Fibroblast of lung (primary cell): ENCODE data around the gene MFAP2.

ENCODE experiments used
- EZH2 ChIP-seq: IDR thresholded peaks from 2 replicates; pipeline ENCODE4 v1.5.1; 2012; ENCODE audit warnings: low read length, control low read depth, mild to moderate bottlenecking; ENCODE audit errors: missing control alignments
- TF ChIP-seq, protein P1 (sequence below), 2 donors: IDR thresholded peaks in 1 of 2; conservative IDR thresholded peaks in 1 of 2; 1 replicate in 1 of 2; 2 replicates in 1 of 2; pipeline ENCODE4 v1.5.1; 2011 to 2012; ENCODE audit warnings: low read length in 2 of 2, control low read depth in 1 of 2, inconsistent platforms in 1 of 2, low read depth in 1 of 2, mild to moderate bottlenecking in 1 of 2

DNA sequence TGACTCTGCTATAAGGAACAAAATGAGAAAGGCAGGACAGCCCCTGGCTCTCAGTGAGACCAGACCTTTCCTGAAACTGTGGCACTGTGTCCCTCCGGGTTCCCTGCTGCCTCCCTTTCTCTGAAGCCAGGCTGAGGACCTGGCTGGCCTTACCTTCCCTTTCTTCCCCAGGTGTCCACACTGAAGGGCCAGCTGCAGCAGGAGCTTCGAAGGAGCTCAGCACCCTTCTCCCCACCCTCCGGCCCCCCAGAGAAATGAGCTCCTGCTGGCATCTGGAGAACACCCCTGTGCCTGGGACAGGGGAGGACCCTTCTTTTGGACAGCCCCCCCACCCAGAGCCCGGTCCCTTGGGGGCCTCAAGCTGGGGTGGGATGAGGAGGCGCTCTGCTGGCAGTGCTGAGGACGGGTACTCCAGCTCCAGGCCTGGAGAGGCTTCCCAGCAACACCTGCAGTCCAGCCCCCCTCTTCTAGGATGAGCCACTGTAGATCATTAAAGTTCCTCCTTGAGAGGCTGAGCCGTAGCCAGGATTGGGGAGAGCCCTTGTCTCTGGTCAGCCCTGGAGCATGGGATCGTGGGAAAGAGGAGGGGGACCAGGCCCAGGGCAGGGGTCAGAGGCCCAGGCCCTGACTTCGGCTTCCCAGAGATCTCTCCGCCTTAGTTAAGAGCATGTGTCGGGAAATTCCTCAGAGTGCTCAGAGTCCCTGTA lies 8.1 kb downstream of the MFAP2 start:
- TF ChIP-seq, protein P1, sequence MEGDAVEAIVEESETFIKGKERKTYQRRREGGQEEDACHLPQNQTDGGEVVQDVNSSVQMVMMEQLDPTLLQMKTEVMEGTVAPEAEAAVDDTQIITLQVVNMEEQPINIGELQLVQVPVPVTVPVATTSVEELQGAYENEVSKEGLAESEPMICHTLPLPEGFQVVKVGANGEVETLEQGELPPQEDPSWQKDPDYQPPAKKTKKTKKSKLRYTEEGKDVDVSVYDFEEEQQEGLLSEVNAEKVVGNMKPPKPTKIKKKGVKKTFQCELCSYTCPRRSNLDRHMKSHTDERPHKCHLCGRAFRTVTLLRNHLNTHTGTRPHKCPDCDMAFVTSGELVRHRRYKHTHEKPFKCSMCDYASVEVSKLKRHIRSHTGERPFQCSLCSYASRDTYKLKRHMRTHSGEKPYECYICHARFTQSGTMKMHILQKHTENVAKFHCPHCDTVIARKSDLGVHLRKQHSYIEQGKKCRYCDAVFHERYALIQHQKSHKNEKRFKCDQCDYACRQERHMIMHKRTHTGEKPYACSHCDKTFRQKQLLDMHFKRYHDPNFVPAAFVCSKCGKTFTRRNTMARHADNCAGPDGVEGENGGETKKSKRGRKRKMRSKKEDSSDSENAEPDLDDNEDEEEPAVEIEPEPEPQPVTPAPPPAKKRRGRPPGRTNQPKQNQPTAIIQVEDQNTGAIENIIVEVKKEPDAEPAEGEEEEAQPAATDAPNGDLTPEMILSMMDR (conservative IDR thresholded peaks at IDR 0.05 in 1 of 2, IDR thresholded peaks at IDR 0.05 in 1 of 2; ENCODE audit: low read depth in 1 of 2, low read length in 2 of 2): no peak
- no peak for TF ChIP-seq EZH2
